Naive B cell (primary cell): Measurements from ENCODE around the gene FCMR. TPM values are rescaled to one million over a fixed set of nuclear protein-coding genes. Genes with fewer than 3 reads are reported as not detected.

ENCODE experiments used
- ATAC-seq, 2 donors: fragments of 150-1000 bp; cut with Tn5 transposase; 2 replicates each; pipeline ENCODE4 v1.10.0; 2021; ENCODE audit warnings: low read depth in 2 of 2, mild to moderate bottlenecking in 2 of 2, moderate library complexity in 2 of 2
- DNase-seq: peaks from one replicate; pipeline ENCODE4 v3.0.0; 2022
- H3K27ac Mint-ChIP-seq, 6 donors: one replicate each; pipeline ENCODE4 v1.8.0; 2020 to 2022; ENCODE audit warnings: mild to moderate bottlenecking in 6 of 6, mixed read lengths in 6 of 6, moderate library complexity in 5 of 6, inconsistent platforms in 2 of 6
- H3K27me3 Mint-ChIP-seq, 3 donors: one replicate each; pipeline ENCODE4 v1.8.0; 2021 to 2022; ENCODE audit warnings: mixed read lengths in 3 of 3, mild to moderate bottlenecking in 1 of 3
- H3K36me3 Mint-ChIP-seq, 2 donors: one replicate each; pipeline ENCODE4 v1.8.0; 2020 to 2022; ENCODE audit warnings: mixed read lengths in 2 of 2, inconsistent platforms in 1 of 2, mild to moderate bottlenecking in 1 of 2
- H3K4me1 Mint-ChIP-seq, 3 donors: one replicate each; pipeline ENCODE4 v1.8.0; 2020 to 2022; ENCODE audit warnings: mixed read lengths in 3 of 3, inconsistent platforms in 1 of 3, mild to moderate bottlenecking in 1 of 3, moderate library complexity in 1 of 3
- H3K4me3 Mint-ChIP-seq, 8 donors: one replicate each; pipeline ENCODE4 v1.8.0; 2020 to 2022; ENCODE audit warnings: mild to moderate bottlenecking in 8 of 8, mixed read lengths in 8 of 8, moderate library complexity in 8 of 8, inconsistent platforms in 2 of 8
- H3K9me3 Mint-ChIP-seq, 7 donors: one replicate each; pipeline ENCODE4 v1.8.0; 2020 to 2022; ENCODE audit warnings: mixed read lengths in 7 of 7, mild to moderate bottlenecking in 5 of 7, inconsistent platforms in 2 of 7, moderate library complexity in 1 of 7
- polyA plus RNA-seq, 6 donors: library from polyadenylated mRNA; unstranded; fragments of 300-500 nt; fragmentation: Illumina TruSeq; gene quantifications; one replicate each; pipeline ENCODE4 v1.2.3, GENCODE V29; 2021; ENCODE audit warnings: low read depth in 6 of 6

The FCMR gene
- polyA plus RNA-seq, 6 donors from 2014 or later: 1,550 to 2,548 (median 1,723) TPM

- Mint-ChIP-seq H3K9me3 (no peaks in the 10 kb centered on the region), H3K36me3 (peaks cover 50 to 79% of the 10 kb centered on the region in 2 donors)
These were observed 11.8 kb downstream of the FCMR start for GRCh38 chr1:206909883-206910318.

GRCh38 chr1:206909161-206909882 is 12.4 kb downstream of the FCMR start:
- no peak for DNase-seq
- Mint-ChIP-seq H3K9me3 (no peaks in the 10 kb centered on the region), H3K4me3 (peak overlapping the region in 7 of 8 donors; percentile 67 to 85 (median 74)), H3K27ac (peak overlapping the region; percentile 71 to 95 (median 84)), H3K27me3 (no peaks in the 10 kb centered on the region), H3K36me3 (peaks cover 45 to 79% of the 10 kb centered on the region in 2 donors), H3K4me1 (peaks cover 82 to 94% (median 91%) of the 10 kb centered on the region in 3 donors)
- ATAC-seq: peak; percentile 38 to 43

More at GRCh38 chr1:206909883-206910318, 11.8 kb downstream of the FCMR start:
- ATAC-seq: no peak
- DNase-seq: no peak
- Mint-ChIP-seq H3K4me1 (peaks cover 82 to 94% (median 91%) of the 10 kb centered on the region in 3 donors), H3K27ac (peak overlapping the region in 5 of 6 donors; percentile 50 to 93 (median 75)), H3K27me3 (no peaks in the 10 kb centered on the region), H3K4me3 (peak overlapping the region in 6 of 8 donors; percentile 67 to 85 (median 75))

DNA sequence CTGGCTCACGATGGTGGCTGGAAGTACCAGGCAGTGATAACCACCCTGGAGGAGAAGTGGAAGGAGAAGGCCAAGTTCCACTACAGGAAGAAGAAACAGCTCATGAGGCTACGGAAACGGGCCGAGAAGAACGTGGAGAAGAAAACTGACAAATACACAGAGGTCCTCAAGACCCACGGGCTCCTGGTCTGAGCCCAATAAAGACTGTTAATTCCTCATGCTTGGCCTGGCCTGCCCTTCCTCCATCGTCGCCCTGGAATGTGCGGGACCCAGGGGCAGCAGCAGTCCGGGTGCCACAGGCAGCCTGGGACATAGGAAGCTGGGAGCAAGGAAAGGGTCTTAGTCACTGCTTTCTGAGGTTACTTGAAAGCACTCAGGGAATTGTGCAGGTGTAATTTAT is 13.7 kb downstream of the FCMR start:
- DNase-seq (no peak), ATAC-seq (no peak)
- Mint-ChIP-seq H3K4me1 (peaks cover 78 to 87% (median 82%) of the 10 kb centered on the region in 3 donors), H3K9me3 (no peaks in the 10 kb centered on the region), H3K36me3 (peaks cover 50 to 78% of the 10 kb centered on the region in 2 donors), H3K27ac (peak overlapping the region in 5 of 6 donors; percentile 44 to 92 (median 89)), H3K4me3 (peak overlapping the region; percentile 12 to 72 (median 59)), H3K27me3 (no peaks in the 10 kb centered on the region)

GRCh38 chr1:206907304-206907991 is 14.3 kb downstream of the FCMR start:
- peak overlapping the region in 7 of 8 donors; percentile 7 to 73 (median 48) for H3K4me3 Mint-ChIP-seq
- H3K9me3 Mint-ChIP-seq: no peaks in the 10 kb centered on the region
- ATAC-seq: no peak
- H3K27ac Mint-ChIP-seq: peak overlapping the region in 5 of 6 donors; percentile 44 to 92 (median 89)
- peaks cover 78 to 87% (median 82%) of the 10 kb centered on the region in 3 donors for H3K4me1 Mint-ChIP-seq
- H3K36me3 Mint-ChIP-seq: peaks cover 48 to 72% of the 10 kb centered on the region in 2 donors
- no peak for DNase-seq
- H3K27me3 Mint-ChIP-seq: no peaks in the 10 kb centered on the region

DNA sequence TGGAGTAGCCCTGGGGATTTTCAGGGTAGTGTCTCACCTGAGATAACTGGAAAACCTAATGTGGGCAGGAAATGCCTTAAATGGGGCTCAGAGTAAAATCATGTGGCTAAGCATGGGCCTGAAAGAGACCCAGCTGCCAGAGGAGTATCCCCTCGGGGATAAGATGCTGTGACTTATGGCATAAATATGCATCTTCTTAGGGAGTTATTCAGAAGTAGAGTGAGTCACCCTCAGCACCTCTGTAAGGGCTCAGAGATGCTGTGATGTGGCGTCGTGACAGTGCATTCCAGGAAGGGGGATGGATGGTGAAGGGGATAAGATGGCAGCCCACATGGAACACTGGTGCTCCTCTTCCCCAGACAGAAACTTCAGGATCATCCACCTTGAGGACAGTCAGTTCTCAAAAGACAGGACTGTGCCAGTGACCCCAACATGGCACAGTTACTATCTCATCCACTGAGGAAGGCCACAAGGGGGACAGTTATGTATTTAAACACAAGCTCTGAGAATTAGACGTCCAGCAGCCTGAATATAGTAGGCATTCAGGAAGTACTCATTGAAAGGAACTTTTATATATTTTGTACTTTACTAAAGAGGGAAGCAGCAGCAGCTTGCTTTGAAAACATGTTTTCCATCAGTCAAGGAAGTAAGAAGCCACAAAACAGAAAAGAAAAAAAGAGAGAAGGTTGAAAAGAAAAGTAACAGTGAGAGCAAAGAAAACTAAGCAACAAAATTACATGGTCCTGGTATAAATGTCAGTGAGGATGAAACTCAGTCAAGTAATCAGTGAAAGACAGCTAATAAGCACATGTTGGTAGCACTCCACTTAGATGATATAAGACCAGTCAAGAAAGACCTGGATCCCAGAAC is 16.2 kb downstream of the FCMR start:
- Mint-ChIP-seq H3K9me3 (no peaks in the 10 kb centered on the region), H3K27me3 (no peaks in the 10 kb centered on the region), H3K4me3 (peak overlapping the region; percentile 1 to 85 (median 74)), H3K27ac (peak overlapping the region; percentile 41 to 94 (median 90)), H3K4me1 (peaks cover 71 to 88% (median 77%) of the 10 kb centered on the region in 3 donors), H3K36me3 (peaks cover 35 to 55% of the 10 kb centered on the region in 2 donors)
- ATAC-seq: peak; percentile 63 to 69
- peak; percentile 41 for DNase-seq

DNA sequence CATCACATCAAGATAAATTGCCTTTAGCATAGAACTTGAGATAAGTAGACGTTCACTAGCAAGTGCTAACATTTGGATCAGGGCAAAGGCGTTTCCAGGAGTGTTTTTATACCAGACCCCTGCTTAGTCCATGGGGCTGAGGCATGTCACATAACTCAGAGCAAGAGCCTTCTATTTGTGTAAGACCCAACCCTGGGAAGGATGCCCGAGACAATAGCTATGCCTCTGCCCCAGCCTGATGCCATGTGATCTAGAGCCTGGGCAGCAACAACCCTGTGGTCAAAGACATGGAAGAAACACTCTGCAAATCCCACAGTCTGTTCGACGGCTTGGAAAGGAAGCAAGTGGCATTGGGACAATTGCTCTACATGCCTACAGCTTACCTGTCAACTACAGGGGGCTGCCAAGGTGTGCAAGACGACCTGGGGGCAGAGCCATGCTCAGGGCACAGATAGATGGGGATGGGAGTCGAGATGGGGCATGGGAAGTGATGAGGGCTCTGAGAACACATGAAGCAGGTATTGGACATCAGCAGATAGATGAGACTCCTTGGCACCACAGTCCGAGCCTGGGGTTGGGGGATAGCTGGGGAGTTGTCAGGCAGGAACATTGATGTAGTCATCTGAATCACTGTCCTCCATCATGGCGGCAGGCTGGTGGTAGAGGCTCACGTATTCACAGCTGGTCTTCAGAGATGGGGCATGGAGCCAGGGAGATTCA is 17.2 kb downstream of the FCMR start:
- DNase-seq: no peak
- H3K36me3 Mint-ChIP-seq: peaks cover 32 to 50% of the 10 kb centered on the region in 2 donors
- no peak for ATAC-seq
- no peaks in the 10 kb centered on the region for H3K9me3 Mint-ChIP-seq
- peak overlapping the region in 5 of 6 donors; percentile 41 to 95 (median 90) for H3K27ac Mint-ChIP-seq
- peaks cover 77 to 89% (median 77%) of the 10 kb centered on the region in 3 donors for H3K4me1 Mint-ChIP-seq
- no peaks in the 10 kb centered on the region for H3K27me3 Mint-ChIP-seq
- peak overlapping the region in 6 of 8 donors; percentile 1 to 82 (median 74) for H3K4me3 Mint-ChIP-seq

GRCh38 chr1:206903687-206904086 is 18.1 kb downstream of the FCMR start:
- Mint-ChIP-seq H3K27ac (peak overlapping the region; percentile 3 to 90 (median 70)), H3K27me3 (no peaks in the 10 kb centered on the region), H3K4me3 (no peak overlapping the region), H3K9me3 (no peaks in the 10 kb centered on the region), H3K36me3 (peaks cover 32 to 46% of the 10 kb centered on the region in 2 donors), H3K4me1 (peaks cover 77 to 91% (median 82%) of the 10 kb centered on the region in 3 donors)
- DNase-seq: no peak
- no peak for ATAC-seq

- Mint-ChIP-seq H3K27me3 (no peaks in the 10 kb centered on the region), H3K27ac (peak overlapping the region in 2 of 6 donors; percentile 26 to 85), H3K4me1 (peaks cover 73 to 87% (median 73%) of the 10 kb centered on the region in 3 donors), H3K36me3 (peaks cover 26 to 36% of the 10 kb centered on the region in 2 donors), H3K9me3 (no peaks in the 10 kb centered on the region), H3K4me3 (peak overlapping the region in 1 of 8 donors; percentile 66)
- no peak for ATAC-seq
- no peak for DNase-seq
These were observed 19.0 kb downstream of the FCMR start for GRCh38 chr1:206902702-206903101.

GRCh38 chr1:206901944-206902343 is 19.8 kb downstream of the FCMR start:
- ATAC-seq: no peak
- peaks cover 26 to 34% of the 10 kb centered on the region in 2 donors for H3K36me3 Mint-ChIP-seq
- H3K4me3 Mint-ChIP-seq: no peak overlapping the region
- no peaks in the 10 kb centered on the region for H3K27me3 Mint-ChIP-seq
- H3K9me3 Mint-ChIP-seq: no peaks in the 10 kb centered on the region
- H3K27ac Mint-ChIP-seq: peak overlapping the region in 3 of 6 donors; percentile 32 to 77 (median 33)
- peaks cover 65 to 80% (median 68%) of the 10 kb centered on the region in 3 donors for H3K4me1 Mint-ChIP-seq
- DNase-seq: no peak

DNA sequence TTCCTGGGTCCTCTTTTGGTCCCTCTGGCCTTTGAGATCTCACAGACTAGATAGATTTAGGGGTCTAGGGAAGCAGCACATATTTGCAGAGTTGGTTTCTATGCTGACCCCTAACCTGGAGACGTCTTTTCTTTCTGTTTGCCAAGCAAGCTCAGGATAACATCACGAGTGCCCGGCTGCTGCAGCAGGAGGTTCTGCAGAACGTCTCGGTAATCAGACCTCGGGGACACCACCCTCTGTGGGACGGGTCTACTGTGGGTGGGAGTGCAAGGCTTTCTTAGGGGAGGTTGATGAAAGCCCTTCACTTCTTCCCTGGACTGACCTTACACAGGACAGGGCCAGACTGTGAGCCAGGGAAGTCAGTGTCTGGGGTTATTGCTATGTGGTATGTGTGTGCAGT is 21.6 kb downstream of the FCMR start:
- Mint-ChIP-seq H3K27ac (peak overlapping the region in 5 of 6 donors; percentile 39 to 89 (median 72)), H3K4me3 (no peak overlapping the region), H3K36me3 (peaks cover 15 to 20% of the 10 kb centered on the region in 2 donors), H3K4me1 (peaks cover 48 to 63% (median 50%) of the 10 kb centered on the region in 3 donors), H3K9me3 (no peaks in the 10 kb centered on the region), H3K27me3 (no peaks in the 10 kb centered on the region)
- DNase-seq: no peak
- ATAC-seq: no peak

- Mint-ChIP-seq H3K36me3 (peaks cover 13 to 16% of the 10 kb centered on the region in 2 donors), H3K27ac (peak overlapping the region in 4 of 6 donors; percentile 39 to 89 (median 81)), H3K4me3 (no peak overlapping the region), H3K9me3 (no peaks in the 10 kb centered on the region), H3K27me3 (no peaks in the 10 kb centered on the region), H3K4me1 (peaks cover 44 to 58% (median 46%) of the 10 kb centered on the region in 3 donors)
- ATAC-seq: no peak
- no peak for DNase-seq
These were observed 22.0 kb downstream of the FCMR start for GRCh38 chr1:206899717-206900116.

GRCh38 chr1:206898915-206899431 is 22.8 kb downstream of the FCMR start:
- ATAC-seq (no peak), DNase-seq (no peak)
- Mint-ChIP-seq H3K4me1 (peaks cover 39 to 52% (median 45%) of the 10 kb centered on the region in 3 donors), H3K27ac (peak overlapping the region in 4 of 6 donors; percentile 26 to 87 (median 68)), H3K36me3 (peaks cover 9 to 12% of the 10 kb centered on the region in 2 donors), H3K9me3 (no peaks in the 10 kb centered on the region), H3K27me3 (no peaks in the 10 kb centered on the region), H3K4me3 (peak overlapping the region in 1 of 8 donors; percentile 23)
